ENCODE data around the gene RAPGEFL1. TPM values are rescaled to one million over a fixed set of nuclear protein-coding genes. Genes with fewer than 3 reads are reported as not detected.

Gene RAPGEFL1
- total RNA-seq, 1 donor from 2014 or later, result 8.7 TPM

DNA sequence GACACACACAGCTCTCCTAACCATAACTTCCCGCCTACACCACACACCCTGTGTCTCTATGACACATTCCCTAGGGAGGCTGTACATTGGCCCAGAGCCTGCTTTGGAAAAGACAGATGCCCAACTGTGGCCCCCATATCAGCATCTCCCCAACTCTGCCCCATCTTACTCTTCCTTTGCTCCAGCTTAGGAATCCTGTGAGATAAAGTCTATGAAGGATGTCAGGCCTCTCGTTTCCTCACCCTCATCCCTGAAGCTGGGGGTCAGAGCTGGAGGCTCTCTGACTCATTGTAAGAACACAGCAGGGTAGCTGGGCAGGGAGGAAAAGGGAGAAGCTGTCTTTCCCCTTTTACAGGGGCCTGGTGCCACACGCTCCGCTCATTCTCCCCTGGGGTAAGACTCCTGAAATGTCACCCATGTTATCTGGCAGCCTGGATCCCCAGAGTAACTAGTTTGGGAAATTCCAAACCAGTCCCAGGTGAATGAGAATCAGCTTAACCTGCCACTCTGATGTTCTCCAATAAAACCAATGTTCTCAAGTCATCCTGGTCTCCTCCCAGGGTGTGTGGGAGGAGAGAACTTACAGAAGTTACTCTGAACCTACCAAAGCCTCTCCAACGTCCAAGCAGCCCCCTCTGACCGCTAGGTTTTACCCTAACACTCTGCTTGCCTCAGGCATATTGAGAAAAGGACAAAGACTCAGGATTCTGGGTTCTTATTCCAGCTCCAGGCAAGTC, 2.8 kb downstream of the RAPGEFL1 start:
- H3K9me3 ChIP-seq, result no peaks in the 10 kb centered on the region
- peaks cover 4 to 11% of the 10 kb centered on the region in 2 donors for H3K36me3 ChIP-seq
- peaks cover 9 to 10% of the 10 kb centered on the region in 2 donors for H3K4me1 ChIP-seq
- DNase-seq (ENCODE audit: low spot score in 2 of 2), result no peak
- no peaks in the 10 kb centered on the region for H3K27me3 ChIP-seq
- H3K27ac ChIP-seq, result no peak overlapping the region
- TF ChIP-seq, protein P1, sequence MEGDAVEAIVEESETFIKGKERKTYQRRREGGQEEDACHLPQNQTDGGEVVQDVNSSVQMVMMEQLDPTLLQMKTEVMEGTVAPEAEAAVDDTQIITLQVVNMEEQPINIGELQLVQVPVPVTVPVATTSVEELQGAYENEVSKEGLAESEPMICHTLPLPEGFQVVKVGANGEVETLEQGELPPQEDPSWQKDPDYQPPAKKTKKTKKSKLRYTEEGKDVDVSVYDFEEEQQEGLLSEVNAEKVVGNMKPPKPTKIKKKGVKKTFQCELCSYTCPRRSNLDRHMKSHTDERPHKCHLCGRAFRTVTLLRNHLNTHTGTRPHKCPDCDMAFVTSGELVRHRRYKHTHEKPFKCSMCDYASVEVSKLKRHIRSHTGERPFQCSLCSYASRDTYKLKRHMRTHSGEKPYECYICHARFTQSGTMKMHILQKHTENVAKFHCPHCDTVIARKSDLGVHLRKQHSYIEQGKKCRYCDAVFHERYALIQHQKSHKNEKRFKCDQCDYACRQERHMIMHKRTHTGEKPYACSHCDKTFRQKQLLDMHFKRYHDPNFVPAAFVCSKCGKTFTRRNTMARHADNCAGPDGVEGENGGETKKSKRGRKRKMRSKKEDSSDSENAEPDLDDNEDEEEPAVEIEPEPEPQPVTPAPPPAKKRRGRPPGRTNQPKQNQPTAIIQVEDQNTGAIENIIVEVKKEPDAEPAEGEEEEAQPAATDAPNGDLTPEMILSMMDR (IDR thresholded peaks at IDR 0.05), result no peak
- intact Hi-C loops (cut with DNase I), result no loop called here
- H3K4me3 ChIP-seq, result no peak overlapping the region

DNA sequence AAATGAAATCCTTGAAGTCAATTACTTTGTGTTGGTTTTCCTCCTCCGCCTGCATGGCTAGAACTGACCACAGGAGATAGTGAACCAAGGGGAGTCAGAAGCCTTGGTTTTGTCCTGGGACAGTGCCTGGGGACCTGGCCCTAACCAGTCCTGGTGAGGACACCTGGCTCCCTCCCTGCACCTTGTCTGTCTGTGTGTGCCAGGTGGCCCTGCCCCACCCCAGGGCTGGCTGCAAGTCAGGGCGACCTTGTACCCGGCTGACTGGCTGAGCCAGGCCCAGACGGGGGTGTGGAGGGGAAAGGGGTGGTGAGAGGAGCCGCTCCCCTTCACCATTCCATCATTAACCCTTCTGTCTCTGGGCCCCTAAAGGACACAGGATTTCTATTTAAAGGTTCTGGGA, 3.4 kb downstream of the RAPGEFL1 start:
- no peak overlapping the region for H3K4me3 ChIP-seq
- TF ChIP-seq, protein P1 (IDR thresholded peaks at IDR 0.05), result no peak
- intact Hi-C loops (cut with DNase I), result no loop called here
- no peak for DNase-seq (ENCODE audit: low spot score in 2 of 2)
- no peaks in the 10 kb centered on the region for H3K9me3 ChIP-seq
- peaks cover 3 to 7% of the 10 kb centered on the region in 2 donors for H3K36me3 ChIP-seq
- peaks cover 9 to 10% of the 10 kb centered on the region in 2 donors for H3K4me1 ChIP-seq
- H3K27ac ChIP-seq, result no peak overlapping the region
- no peaks in the 10 kb centered on the region for H3K27me3 ChIP-seq

DNA sequence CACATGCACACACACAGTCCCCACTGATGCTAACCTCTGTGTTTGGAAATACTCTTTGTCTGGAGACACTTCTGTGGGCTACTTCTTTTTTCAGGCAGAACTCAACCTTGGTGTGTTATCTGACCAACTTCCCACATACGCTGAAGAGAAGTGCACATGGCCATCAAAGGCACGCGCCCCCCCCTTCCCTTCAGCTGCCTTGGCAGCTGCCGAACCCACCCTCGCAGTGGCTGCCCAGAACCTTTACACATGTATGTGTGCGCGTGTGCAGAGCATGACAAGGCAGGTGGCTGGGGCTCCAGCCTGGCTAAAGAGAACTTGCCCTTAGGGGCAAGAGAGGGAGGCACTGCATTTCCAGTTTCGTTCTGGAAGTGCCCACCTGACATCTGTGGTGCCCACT, 3.9 kb downstream of the RAPGEFL1 start:
- TF ChIP-seq, protein P1 (IDR thresholded peaks at IDR 0.05), result no peak
- H3K4me1 ChIP-seq, result peaks cover 9 to 10% of the 10 kb centered on the region in 2 donors
- H3K27me3 ChIP-seq, result no peaks in the 10 kb centered on the region
- peaks cover 0 to 5% of the 10 kb centered on the region in 2 donors for H3K36me3 ChIP-seq
- H3K27ac ChIP-seq, result no peak overlapping the region
- DNase-seq (ENCODE audit: low spot score in 2 of 2), result no peak
- no peaks in the 10 kb centered on the region for H3K9me3 ChIP-seq
- intact Hi-C loops (cut with DNase I), result no loop called here
- no peak overlapping the region for H3K4me3 ChIP-seq

DNA sequence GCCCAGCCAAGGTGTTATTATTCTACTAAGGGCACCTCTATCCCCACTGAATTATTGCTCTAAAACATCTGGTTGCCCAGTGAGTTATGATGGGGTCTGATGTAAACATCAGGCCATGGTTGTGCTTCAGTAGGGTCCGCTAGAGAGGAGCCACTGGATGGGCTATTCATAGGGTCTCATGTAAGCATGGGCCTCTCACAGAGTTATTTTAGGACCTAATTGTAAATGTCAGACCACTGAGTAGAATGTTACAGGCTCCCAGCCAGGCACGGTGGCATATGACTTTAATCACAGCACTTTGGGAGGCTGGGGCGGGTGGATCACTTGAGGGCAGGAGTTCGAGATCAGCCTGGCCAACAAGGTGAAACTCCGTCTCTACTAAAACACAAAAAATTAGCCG, 5.3 kb downstream of the RAPGEFL1 start:
- intact Hi-C loops (cut with DNase I), result no loop called here

DNA sequence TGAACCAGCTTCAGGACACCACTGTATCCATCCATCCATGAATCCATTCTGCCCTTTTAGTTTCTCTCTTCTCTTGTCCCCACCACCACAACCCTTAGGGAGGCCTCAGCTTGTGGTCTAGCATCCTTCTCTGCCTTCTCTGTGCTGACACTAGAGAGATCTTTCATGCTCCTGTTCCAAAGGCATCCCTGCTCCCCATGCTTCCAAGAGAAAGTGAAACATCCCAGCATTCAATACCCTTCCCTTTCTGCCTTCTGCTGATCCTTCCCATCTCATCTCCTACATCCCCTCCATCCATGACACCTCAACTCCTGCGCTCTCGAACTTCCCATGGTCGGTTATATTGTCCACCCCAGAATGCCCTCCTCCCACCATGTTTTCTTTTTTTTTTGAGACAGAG, 10.0 kb downstream of the RAPGEFL1 start:
- Histone ChIP-seq H3K27ac (no peak overlapping the region), H3K9me3 (no peaks in the 10 kb centered on the region), H3K27me3 (no peaks in the 10 kb centered on the region), H3K4me1 (peaks cover 0 to 6% of the 10 kb centered on the region in 2 donors), H3K36me3 (no peaks in the 10 kb centered on the region), H3K4me3 (no peak overlapping the region)
- intact Hi-C loops (cut with DNase I), result no loop called here
- TF ChIP-seq, protein P1 (IDR thresholded peaks at IDR 0.05), result no peak
- DNase-seq (ENCODE audit: low spot score in 2 of 2), result no peak

More for the DNA sequence above, 5.3 kb downstream of the RAPGEFL1 start:
- H3K27me3 ChIP-seq, result no peaks in the 10 kb centered on the region
- peaks cover 0 to 5% of the 10 kb centered on the region in 2 donors for H3K36me3 ChIP-seq
- TF ChIP-seq, protein P1 (IDR thresholded peaks at IDR 0.05), result no peak
- DNase-seq (ENCODE audit: low spot score in 2 of 2), result no peak
- H3K27ac ChIP-seq, result no peak overlapping the region
- H3K9me3 ChIP-seq, result no peaks in the 10 kb centered on the region
- H3K4me3 ChIP-seq, result no peak overlapping the region
- H3K4me1 ChIP-seq, result peaks cover 3 to 5% of the 10 kb centered on the region in 2 donors

All from ascending aorta (tissue), 2 donors.